GM12892 (cell line): ENCODE measurements around the gene TLN1.

ENCODE experiments used
- DNase-seq: peaks from one replicate; pipeline ENCODE4 v3.0.0; 2011; ENCODE audit not compliant: insufficient read length
- FAIRE-seq: peaks from 2 replicates; lab custom pipeline; 2011; peaks lifted over from hg19 to GRCh38; lab: Jason Lieb, UNC
- POLR2A ChIP-seq: IDR thresholded peaks from 2 replicates; pipeline ENCODE4 v1.6.1; 2011; ENCODE audit warnings: low read depth, low read length, control low read depth
- POLR2AphosphoS5 ChIP-seq: IDR thresholded peaks from 2 replicates; pipeline ENCODE4 v1.6.1; 2011; ENCODE audit warnings: low read depth, low read length, control low read depth
- TAF1 ChIP-seq: IDR thresholded peaks from 2 replicates; pipeline ENCODE4 v1.6.1; 2011; ENCODE audit warnings: low read depth, mild to moderate bottlenecking, control low read depth, low read length, borderline replicate concordance

Gene TLN1

GRCh38 chr9:35737143-35737542 lies 5.1 kb upstream of the TLN1 start:
- TF ChIP-seq POLR2AphosphoS5: no peak
- no peak for TF ChIP-seq TAF1
- no peak for TF ChIP-seq POLR2A
- DNase-seq: no peak
- no peak for FAIRE-seq

- DNase-seq (no peak), FAIRE-seq (peak; percentile 88)
- TF ChIP-seq POLR2A (no peak), TAF1 (no peak), POLR2AphosphoS5 (no peak)
Observed at GRCh38 chr9:35736201-35736633, 4.2 kb upstream of the TLN1 start.

GRCh38 chr9:35734096-35734495 lies 2.1 kb upstream of the TLN1 start:
- DNase-seq (no peak), FAIRE-seq (no peak)
- no peak for TF ChIP-seq TAF1
- TF ChIP-seq POLR2AphosphoS5: no peak
- TF ChIP-seq POLR2A: no peak

- TF ChIP-seq TAF1 (no peak), POLR2AphosphoS5 (no peak), POLR2A (no peak)
- no peak for DNase-seq
- FAIRE-seq: peak; percentile 67
Observed at GRCh38 chr9:35732800-35733541, 976 bp upstream of the TLN1 start.

GRCh38 chr9:35731415-35732184 lies 395 bp downstream of the TLN1 start:
- peak; percentile 40; the same call in 1 of the 2 replicates for TF ChIP-seq POLR2AphosphoS5
- TF ChIP-seq POLR2A: no peak; the same call in 1 of the 2 replicates
- no peak for TF ChIP-seq TAF1
- DNase-seq (no peak), FAIRE-seq (no peak)

- TF ChIP-seq TAF1 (no peak), POLR2A (no peak), POLR2AphosphoS5 (no peak)
- no peak for FAIRE-seq
- DNase-seq: no peak
Observed at GRCh38 chr9:35730486-35730854, 1.5 kb downstream of the TLN1 start.

- TF ChIP-seq TAF1: no peak
- peak; percentile 17; the same call in 1 of the 2 replicates for TF ChIP-seq POLR2A
- no peak; the same call in 1 of the 2 replicates for TF ChIP-seq POLR2AphosphoS5
- DNase-seq (no peak), FAIRE-seq (peak; percentile 79)
Observed at GRCh38 chr9:35729700-35730485, 2.1 kb downstream of the TLN1 start.

GRCh38 chr9:35729101-35729500 lies 2.9 kb downstream of the TLN1 start:
- TF ChIP-seq TAF1 (no peak), POLR2A (no peak), POLR2AphosphoS5 (no peak)
- FAIRE-seq: no peak

GRCh38 chr9:35728041-35728971 lies 3.7 kb downstream of the TLN1 start:
- peak; percentile 91 for FAIRE-seq
- DNase-seq: no peak
- TF ChIP-seq TAF1: peak; percentile 82
- TF ChIP-seq POLR2AphosphoS5: peak; percentile 76
- TF ChIP-seq POLR2A: peak; percentile 93

More at GRCh38 chr9:35729101-35729500, 2.9 kb downstream of the TLN1 start:
- DNase-seq: no peak

GRCh38 chr9:35727676-35728040 lies 4.3 kb downstream of the TLN1 start:
- DNase-seq (no peak), FAIRE-seq (peak; percentile 67)
- TF ChIP-seq TAF1 (no peak), POLR2AphosphoS5 (no peak), POLR2A (no peak)
